ENCODE measurements around the gene CHI3L2.

Gene CHI3L2

GRCh38 chr1:111247125-111247838, 19.8 kb downstream of the CHI3L2 start:
- no peak for DNase-seq (ENCODE audit: low read depth in 4 of 4, low spot score in 1 of 4)

- no peak for DNase-seq (ENCODE audit: low read depth in 4 of 4, low spot score in 1 of 4)
These were observed 22.4 kb downstream of the CHI3L2 start for GRCh38 chr1:111249960-111250359.

GRCh38 chr1:111251570-111251969, 24.1 kb downstream of the CHI3L2 start:
- no peak for DNase-seq (ENCODE audit: low read depth in 4 of 4, low spot score in 1 of 4)

GRCh38 chr1:111252786-111253185, 25.3 kb downstream of the CHI3L2 start:
- DNase-seq (ENCODE audit: low read depth in 4 of 4, low spot score in 1 of 4) = no peak

- DNase-seq (ENCODE audit: low read depth in 4 of 4, low spot score in 1 of 4) = no peak
These were observed 26.4 kb downstream of the CHI3L2 start for GRCh38 chr1:111253876-111254275.

GRCh38 chr1:111256988-111257658, 29.6 kb downstream of the CHI3L2 start:
- no peak for DNase-seq (ENCODE audit: low read depth in 4 of 4, low spot score in 1 of 4)

GRCh38 chr1:111267801-111268508, 40.4 kb downstream of the CHI3L2 start:
- no peak for DNase-seq (ENCODE audit: low read depth in 4 of 4, low spot score in 1 of 4)

GRCh38 chr1:111269825-111270406, 42.4 kb downstream of the CHI3L2 start:
- DNase-seq (ENCODE audit: low read depth in 4 of 4, low spot score in 1 of 4) = no peak

GRCh38 chr1:111270771-111271463, 43.4 kb downstream of the CHI3L2 start:
- no peak for DNase-seq (ENCODE audit: low read depth in 4 of 4, low spot score in 1 of 4)

- DNase-seq (ENCODE audit: low read depth in 4 of 4, low spot score in 1 of 4) = no peak
These were observed 43.9 kb downstream of the CHI3L2 start for GRCh38 chr1:111271464-111271801.

GRCh38 chr1:111272081-111272480, 44.6 kb downstream of the CHI3L2 start:
- DNase-seq (ENCODE audit: low read depth in 4 of 4, low spot score in 1 of 4) = no peak

- no peak for DNase-seq (ENCODE audit: low read depth in 4 of 4, low spot score in 1 of 4)
These were observed 47.1 kb downstream of the CHI3L2 start for GRCh38 chr1:111274653-111275052.

GRCh38 chr1:111275079-111275478, 47.6 kb downstream of the CHI3L2 start:
- DNase-seq (ENCODE audit: low read depth in 4 of 4, low spot score in 1 of 4) = peak in 1 of 4 experiments; percentile 25

GRCh38 chr1:111275780-111276433, 48.4 kb downstream of the CHI3L2 start:
- DNase-seq (ENCODE audit: low read depth in 4 of 4, low spot score in 1 of 4) = no peak

GRCh38 chr1:111279144-111279543, 51.6 kb downstream of the CHI3L2 start:
- DNase-seq (ENCODE audit: low read depth in 4 of 4, low spot score in 1 of 4) = no peak

- DNase-seq (ENCODE audit: low read depth in 4 of 4, low spot score in 1 of 4) = no peak
These were observed 52.8 kb downstream of the CHI3L2 start for GRCh38 chr1:111280267-111280666.

- DNase-seq (ENCODE audit: low read depth in 4 of 4, low spot score in 1 of 4) = no peak
These were observed 53.9 kb downstream of the CHI3L2 start for GRCh38 chr1:111281411-111281810.

- DNase-seq (ENCODE audit: low read depth in 4 of 4, low spot score in 1 of 4) = no peak
These were observed 56.3 kb downstream of the CHI3L2 start for GRCh38 chr1:111283838-111284237.

- no peak for DNase-seq (ENCODE audit: low read depth in 4 of 4, low spot score in 1 of 4)
These were observed 58.4 kb downstream of the CHI3L2 start for GRCh38 chr1:111285879-111286278.

GRCh38 chr1:111286912-111287311, 59.4 kb downstream of the CHI3L2 start:
- no peak for DNase-seq (ENCODE audit: low read depth in 4 of 4, low spot score in 1 of 4)

GRCh38 chr1:111289371-111289770, 61.9 kb downstream of the CHI3L2 start:
- DNase-seq (ENCODE audit: low read depth in 4 of 4, low spot score in 1 of 4) = no peak

All from stimulated activated CD4-positive, alpha-beta T cell treated with anti-CD3 and anti-CD28 coated beads, Interleukin-1b, Interleukin-23, amount 100 ng/mL, for 24 hours (primary cell).